GM10847 (cell line): ENCODE data around the gene CD300LG.

Experiments
- POLR2A ChIP-seq: IDR thresholded peaks from 2 replicates; pipeline ENCODE4 v1.6.1; 2011; ENCODE audit not compliant: insufficient read length; ENCODE audit errors: extremely low read depth

The CD300LG gene

GRCh38 chr17:43846963-43847371, at the start of gene CD300LG:
CD300LG (plus strand) TSS chr17:43847176; CDS start chr17:43847217, 41 bp downstream.
- no peak for TF ChIP-seq POLR2A

GRCh38 chr17:43799047-43799446, 47.9 kb upstream of the CD300LG start:
- TF ChIP-seq POLR2A, result no peak

GRCh38 chr17:43800736-43801135, 46.2 kb upstream of the CD300LG start:
- no peak for TF ChIP-seq POLR2A

GRCh38 chr17:43801844-43802243, 45.1 kb upstream of the CD300LG start:
- TF ChIP-seq POLR2A, result no peak

GRCh38 chr17:43803758-43804157, 43.2 kb upstream of the CD300LG start:
- no peak for TF ChIP-seq POLR2A

- no peak for TF ChIP-seq POLR2A
Measured at GRCh38 chr17:43805117-43805516, 41.9 kb upstream of the CD300LG start.

- no peak for TF ChIP-seq POLR2A
Measured at GRCh38 chr17:43808076-43808475, 38.9 kb upstream of the CD300LG start.

GRCh38 chr17:43809121-43809520, 37.9 kb upstream of the CD300LG start:
- TF ChIP-seq POLR2A, result no peak

- no peak for TF ChIP-seq POLR2A
Measured at GRCh38 chr17:43810226-43810715, 36.7 kb upstream of the CD300LG start.

- no peak for TF ChIP-seq POLR2A
Measured at GRCh38 chr17:43810823-43811222, 36.2 kb upstream of the CD300LG start.

- TF ChIP-seq POLR2A, result no peak
Measured at GRCh38 chr17:43812396-43813265, 34.3 kb upstream of the CD300LG start.

- no peak for TF ChIP-seq POLR2A
Measured at GRCh38 chr17:43813386-43813785, 33.6 kb upstream of the CD300LG start.

- no peak for TF ChIP-seq POLR2A
Measured at GRCh38 chr17:43814026-43814425, 33.0 kb upstream of the CD300LG start.

GRCh38 chr17:43814714-43815113, 32.3 kb upstream of the CD300LG start:
- no peak for TF ChIP-seq POLR2A

GRCh38 chr17:43816336-43817320, 30.3 kb upstream of the CD300LG start:
- no peak for TF ChIP-seq POLR2A
